PC-9 (cell line): ENCODE measurements around the gene SPSB4. TPM values are rescaled to one million over a fixed set of nuclear protein-coding genes. Genes with fewer than 3 reads are reported as not detected.

Experiments used
- BruUV-seq: library from RNA; stranded (reverse); fragments of 400-500 nt; replicated peaks from 2 replicates; lab custom pipeline; 2021; lab: Mats Ljungman, UMichigan
- CTCF ChIA-PET: fragments of 300-600 bp; sonication (Branson Sonifier 250); formaldehyde crosslinking; loops from one replicate; lab custom pipeline; 2022; ENCODE audit warnings: antibody characterized with exemption; lab: Charles Lee
- POLR2A ChIA-PET: fragments of 300-600 bp; sonication (Branson Sonifier 250); formaldehyde crosslinking; loops from one replicate; lab custom pipeline; 2022; ENCODE audit warnings: antibody characterized with exemption; ENCODE audit not compliant: unreplicated experiment; lab: Charles Lee
- DNase-seq, 2 experiments: peaks; one replicate each; pipeline versions ENCODE4 v3.0.0 to v3.0.0-alpha.2; 2015 to 2022; ENCODE audit warnings: mixed read lengths in 1 of 2
- H2AFZ ChIP-seq: fragments of 200-600 bp; sonication (generic); 2 replicates; pipeline ENCODE4 v1.8.1; 2017; ENCODE audit warnings: antibody characterized with exemption
- H3F3A ChIP-seq: fragments of 200-600 bp; sonication (generic); 2 replicates; pipeline ENCODE4 v1.8.1; 2017; ENCODE audit warnings: antibody characterized with exemption, mild to moderate bottlenecking, low read depth; ENCODE audit not compliant: insufficient read depth
- H3K27ac ChIP-seq: fragments of 200-600 bp; sonication (generic); 2 replicates; pipeline ENCODE4 v1.6.1; 2016; ENCODE audit warnings: mixed run types
- H3K27me3 ChIP-seq: fragments of 200-600 bp; sonication (generic); 2 replicates; pipeline ENCODE4 v1.6.1; 2016; ENCODE audit warnings: low read depth, mixed run types; ENCODE audit not compliant: insufficient read depth
- H3K36me3 ChIP-seq: fragments of 200-600 bp; sonication (generic); 2 replicates; pipeline ENCODE4 v1.6.1; 2016; ENCODE audit warnings: low read depth, mixed run types
- H3K4me1 ChIP-seq: fragments of 200-600 bp; sonication (generic); replicated peaks from 2 replicates; pipeline ENCODE4 v1.6.1; 2016; ENCODE audit warnings: mixed run types; ENCODE audit not compliant: insufficient read depth
- H3K4me2 ChIP-seq: fragments of 200-600 bp; sonication (generic); 2 replicates; pipeline ENCODE4 v1.6.1; 2017; ENCODE audit warnings: mixed run types
- H3K4me3 ChIP-seq: fragments of 200-600 bp; sonication (generic); 2 replicates; pipeline ENCODE4 v1.6.1; 2016; ENCODE audit warnings: mixed run types
- H3K79me2 ChIP-seq: fragments of 200-600 bp; sonication (generic); 2 replicates; pipeline ENCODE4 v1.6.1; 2017; ENCODE audit warnings: low read depth, mixed run types
- H3K9me2 ChIP-seq: fragments of 200-600 bp; sonication (generic); 2 replicates; pipeline ENCODE4 v1.8.1; 2017; ENCODE audit warnings: mild to moderate bottlenecking; ENCODE audit not compliant: insufficient read depth
- H3K9me3 ChIP-seq: fragments of 200-600 bp; sonication (generic); 2 replicates; pipeline ENCODE4 v1.8.1; 2016; ENCODE audit warnings: low read depth; ENCODE audit not compliant: insufficient read depth
- H4K20me1 ChIP-seq: fragments of 200-600 bp; sonication (generic); 2 replicates; pipeline ENCODE4 v1.8.1; 2017; ENCODE audit not compliant: insufficient read depth
- EZH2 ChIP-seq: fragments of 200-600 bp; sonication (generic); IDR thresholded peaks from 2 replicates; pipeline ENCODE4 v1.8.0; 2017; ENCODE audit warnings: antibody characterized with exemption, low read depth
- intact Hi-C: fragments of 100-400 bp; cut with micrococcal nuclease; formaldehyde crosslinking; loops from one replicate; pipeline ENCODE4 v1.10.0; 2022; ENCODE audit not compliant: unreplicated experiment
- total RNA-seq: library from RNA; stranded (reverse); gene quantifications from 2 replicates; pipeline ENCODE4 v1.2.3, GENCODE V29; 2021
- TF ChIP-seq, protein P1 (sequence below): fragments of 200-600 bp; sonication (generic); conservative IDR thresholded peaks from 2 replicates; pipeline ENCODE4 v1.6.1; 2017; ENCODE audit warnings: mixed run types, antibody characterized with exemption, mild to moderate bottlenecking, moderate library complexity

SPSB4 gene
- total RNA-seq, 1 experiment from 2014 or later, result not detected

DNA sequence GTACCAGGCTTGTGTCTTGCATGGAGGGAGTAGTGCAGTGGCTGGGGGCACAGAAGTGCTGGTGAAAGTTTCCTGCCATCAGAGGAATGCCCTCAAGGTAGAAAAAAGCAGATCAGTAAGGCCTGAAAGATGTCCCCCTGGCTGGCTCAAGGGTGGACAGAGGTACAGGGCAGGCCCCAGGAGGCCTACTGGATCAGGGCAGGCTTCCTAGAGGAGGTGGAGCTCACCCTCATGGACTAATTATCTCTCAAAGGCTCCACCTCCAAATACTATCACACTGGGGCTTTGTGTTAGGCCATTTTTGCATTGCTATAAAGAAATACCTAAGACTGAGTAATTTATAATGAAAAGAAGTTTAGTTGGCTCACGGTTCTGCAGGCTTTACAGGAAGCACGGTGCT, 7.8 kb downstream of the SPSB4 start:
- no peaks in the 10 kb centered on the region for H3K79me2 ChIP-seq
- no peaks in the 10 kb centered on the region for H3K36me3 ChIP-seq
- no peak overlapping the region for H3K4me2 ChIP-seq
- TF ChIP-seq EZH2, result no peak
- TF ChIP-seq, protein P1, sequence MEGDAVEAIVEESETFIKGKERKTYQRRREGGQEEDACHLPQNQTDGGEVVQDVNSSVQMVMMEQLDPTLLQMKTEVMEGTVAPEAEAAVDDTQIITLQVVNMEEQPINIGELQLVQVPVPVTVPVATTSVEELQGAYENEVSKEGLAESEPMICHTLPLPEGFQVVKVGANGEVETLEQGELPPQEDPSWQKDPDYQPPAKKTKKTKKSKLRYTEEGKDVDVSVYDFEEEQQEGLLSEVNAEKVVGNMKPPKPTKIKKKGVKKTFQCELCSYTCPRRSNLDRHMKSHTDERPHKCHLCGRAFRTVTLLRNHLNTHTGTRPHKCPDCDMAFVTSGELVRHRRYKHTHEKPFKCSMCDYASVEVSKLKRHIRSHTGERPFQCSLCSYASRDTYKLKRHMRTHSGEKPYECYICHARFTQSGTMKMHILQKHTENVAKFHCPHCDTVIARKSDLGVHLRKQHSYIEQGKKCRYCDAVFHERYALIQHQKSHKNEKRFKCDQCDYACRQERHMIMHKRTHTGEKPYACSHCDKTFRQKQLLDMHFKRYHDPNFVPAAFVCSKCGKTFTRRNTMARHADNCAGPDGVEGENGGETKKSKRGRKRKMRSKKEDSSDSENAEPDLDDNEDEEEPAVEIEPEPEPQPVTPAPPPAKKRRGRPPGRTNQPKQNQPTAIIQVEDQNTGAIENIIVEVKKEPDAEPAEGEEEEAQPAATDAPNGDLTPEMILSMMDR, result no peak
- POLR2A ChIA-PET, result no interaction called here
- DNase-seq, result no peak
- H3K27ac ChIP-seq, result no peak overlapping the region
- H3K27me3 ChIP-seq, result peaks cover 39% of the 10 kb centered on the region
- no peak overlapping the region for H3K4me3 ChIP-seq
- H2AFZ ChIP-seq, result no peak overlapping the region
- H4K20me1 ChIP-seq, result no peaks in the 10 kb centered on the region
- H3K4me1 ChIP-seq, result no peaks in the 10 kb centered on the region
- intact Hi-C loops, result no loop called here
- H3K9me2 ChIP-seq, result no peaks in the 10 kb centered on the region
- no peaks in the 10 kb centered on the region for H3F3A ChIP-seq
- CTCF ChIA-PET, result no interaction called here
- no peaks in the 10 kb centered on the region for H3K9me3 ChIP-seq
- BruUV-seq, result no TSS peak

DNA sequence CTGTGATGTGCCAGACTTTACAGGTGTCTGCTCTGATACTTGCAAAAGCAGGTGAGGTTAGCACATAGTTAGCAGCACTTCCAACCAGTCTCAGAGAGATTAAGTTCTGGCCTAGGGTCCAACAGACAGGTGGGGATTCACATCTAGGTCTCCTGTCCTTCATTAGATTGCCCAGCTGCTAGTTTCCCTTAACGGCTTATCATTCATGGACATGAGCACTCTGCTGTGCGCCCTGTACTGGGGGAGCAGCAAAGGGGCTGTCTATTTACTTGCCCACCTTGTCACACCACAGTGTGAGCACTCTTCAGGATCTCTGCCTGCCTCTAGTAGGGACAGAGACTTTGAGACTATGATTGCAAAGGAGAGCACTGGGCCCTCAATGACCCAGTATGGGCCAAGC, 8.7 kb downstream of the SPSB4 start:
- no peak overlapping the region for H3K27ac ChIP-seq
- BruUV-seq, result no TSS peak
- ChIA-PET POLR2A (no interaction called here), CTCF (no interaction called here)
- H2AFZ ChIP-seq, result no peak overlapping the region
- no peaks in the 10 kb centered on the region for H3F3A ChIP-seq
- no peaks in the 10 kb centered on the region for H3K9me3 ChIP-seq
- no peaks in the 10 kb centered on the region for H3K79me2 ChIP-seq
- H3K27me3 ChIP-seq, result peaks cover 32% of the 10 kb centered on the region
- H3K4me3 ChIP-seq, result no peak overlapping the region
- TF ChIP-seq, protein P1, result no peak
- no peak for TF ChIP-seq EZH2
- H3K4me2 ChIP-seq, result no peak overlapping the region
- H3K9me2 ChIP-seq, result no peaks in the 10 kb centered on the region
- no peaks in the 10 kb centered on the region for H4K20me1 ChIP-seq
- DNase-seq, result no peak
- intact Hi-C loops, result no loop called here
- no peaks in the 10 kb centered on the region for H3K4me1 ChIP-seq
- H3K36me3 ChIP-seq, result no peaks in the 10 kb centered on the region

- Histone ChIP-seq H3K4me1 (no peaks in the 10 kb centered on the region), H3K9me2 (no peaks in the 10 kb centered on the region), H3K9me3 (no peaks in the 10 kb centered on the region), H2AFZ (no peak overlapping the region), H3K27ac (no peak overlapping the region), H3K4me3 (no peak overlapping the region), H3K27me3 (peaks cover 27% of the 10 kb centered on the region), H3K36me3 (no peaks in the 10 kb centered on the region), H4K20me1 (no peaks in the 10 kb centered on the region), H3K4me2 (no peak overlapping the region), H3F3A (no peaks in the 10 kb centered on the region), H3K79me2 (no peaks in the 10 kb centered on the region)
- TF ChIP-seq, protein P1, result no peak
- no TSS peak for BruUV-seq
- ChIA-PET CTCF (no interaction called here), POLR2A (no interaction called here)
- intact Hi-C loops, result no loop called here
- no peak for DNase-seq
Observed at GRCh38 chr3:141060327-141060726, 9.2 kb downstream of the SPSB4 start.
